Measurements from ENCODE around the gene DPH2. TPM values are rescaled to one million over a fixed set of nuclear protein-coding genes. Genes with fewer than 3 reads are reported as not detected.

DPH2 gene
- polyA plus RNA-seq, 3 donors: 13.0 to 23.6 (median 14.1) TPM

- WGBS (ENCODE audit: insufficient coverage): 86% methylated on average over 4 of the region's 4 CpGs
- DNase-seq: no peak
- intact Hi-C loops (cut with micrococcal nuclease): no loop called here
Measured at GRCh38 chr1:43924516-43924915, 45.3 kb upstream of the DPH2 start.

GRCh38 chr1:43925846-43926245 is 44.0 kb upstream of the DPH2 start:
- 97% methylated on average over 8 of the region's 9 CpGs for WGBS (ENCODE audit: insufficient coverage)
- Mint-ChIP-seq H3K27ac (peak overlapping the region in 2 of 7 donors; percentile 2 to 26), H3K4me3 (no peak overlapping the region), H3K27me3 (ENCODE audit: low read depth in 3 of 3) (peaks cover 0 to 5% (median 1%) of the 10 kb centered on the region in 3 donors), H3K36me3 (peaks cover 30 to 43% of the 10 kb centered on the region in 2 donors), H3K9me3 (peaks cover 0 to 6% (median 3%) of the 10 kb centered on the region in 7 donors), H3K4me1 (peaks cover 5% of the 10 kb centered on the region)
- H4K20me1 ChIP-seq (ENCODE audit: insufficient read depth, low read length): no peaks in the 10 kb centered on the region
- H3K9me3 ChIP-seq (replicated peaks in 1 of 2; ENCODE audit: control insufficient read depth in 1 of 2, insufficient read depth in 1 of 2, low read length in 2 of 2): peaks cover 0 to 3% of the 10 kb centered on the region in 2 donors
- no peak for DNase-seq
- H3K4me1 ChIP-seq (ENCODE audit: control insufficient read depth in 1 of 2, insufficient read depth in 2 of 2, low read length in 2 of 2): no peaks in the 10 kb centered on the region
- no peaks in the 10 kb centered on the region for H3K79me2 ChIP-seq (ENCODE audit: insufficient read depth, low read length)
- H3K36me3 ChIP-seq (replicated peaks in 1 of 2; ENCODE audit: control insufficient read depth in 1 of 2, insufficient read depth in 2 of 2, low read length in 2 of 2): peaks cover 6 to 9% of the 10 kb centered on the region in 2 donors
- no peak overlapping the region for H3K9ac ChIP-seq (ENCODE audit: insufficient read depth, low read length, poor library complexity, severe bottlenecking)
- intact Hi-C loops (cut with micrococcal nuclease): no loop called here
- no peak overlapping the region for H3K27ac ChIP-seq (ENCODE audit: low read depth in 1 of 2, low read length in 2 of 2)
- no peaks in the 10 kb centered on the region for H3K27me3 ChIP-seq (ENCODE audit: control insufficient read depth in 2 of 2, insufficient read depth in 2 of 2, low read length in 2 of 2)
- H3K4me2 ChIP-seq (replicated peaks; ENCODE audit: extremely low read depth, low read length, poor library complexity, severe bottlenecking): no peak overlapping the region
- H2AFZ ChIP-seq (ENCODE audit: insufficient read depth, low read depth, low read length, poor library complexity, severe bottlenecking): no peak overlapping the region
- no peak overlapping the region for H3K4me3 ChIP-seq (replicated peaks in 1 of 3; ENCODE audit: low read depth in 2 of 3, low read length in 3 of 3)
- no peak for TF ChIP-seq CTCF (IDR thresholded peaks at IDR 0.05)

More at GRCh38 chr1:43924516-43924915, 45.3 kb upstream of the DPH2 start:
- Histone ChIP-seq H3K4me1 (ENCODE audit: control insufficient read depth in 1 of 2, insufficient read depth in 2 of 2, low read length in 2 of 2) (no peaks in the 10 kb centered on the region), H4K20me1 (ENCODE audit: insufficient read depth, low read length) (no peaks in the 10 kb centered on the region), H3K9ac (ENCODE audit: insufficient read depth, low read length, poor library complexity, severe bottlenecking) (no peak overlapping the region), H3K4me2 (replicated peaks; ENCODE audit: extremely low read depth, low read length, poor library complexity, severe bottlenecking) (no peak overlapping the region), H3K36me3 (replicated peaks in 1 of 2; ENCODE audit: control insufficient read depth in 1 of 2, insufficient read depth in 2 of 2, low read length in 2 of 2) (peaks cover 6 to 9% of the 10 kb centered on the region in 2 donors), H3K27me3 (ENCODE audit: control insufficient read depth in 2 of 2, insufficient read depth in 2 of 2, low read length in 2 of 2) (no peaks in the 10 kb centered on the region), H3K27ac (ENCODE audit: low read depth in 1 of 2, low read length in 2 of 2) (no peak overlapping the region), H3K9me3 (replicated peaks in 1 of 2; ENCODE audit: control insufficient read depth in 1 of 2, insufficient read depth in 1 of 2, low read length in 2 of 2) (peaks cover 0 to under 1% of the 10 kb centered on the region in 2 donors), H3K79me2 (ENCODE audit: insufficient read depth, low read length) (no peaks in the 10 kb centered on the region), H2AFZ (ENCODE audit: insufficient read depth, low read depth, low read length, poor library complexity, severe bottlenecking) (no peak overlapping the region), H3K4me3 (replicated peaks in 1 of 3; ENCODE audit: low read depth in 2 of 3, low read length in 3 of 3) (no peak overlapping the region)
- no peak overlapping the region for H3K27ac Mint-ChIP-seq
- peaks cover 28 to 42% of the 10 kb centered on the region in 2 donors for H3K36me3 Mint-ChIP-seq
- no peak overlapping the region for H3K4me3 Mint-ChIP-seq
- H3K4me1 Mint-ChIP-seq: peaks cover under 1% of the 10 kb centered on the region
- no peak for TF ChIP-seq CTCF (IDR thresholded peaks at IDR 0.05)
- peaks cover 0 to 4% (median under 1%) of the 10 kb centered on the region in 7 donors for H3K9me3 Mint-ChIP-seq
- H3K27me3 Mint-ChIP-seq (ENCODE audit: low read depth in 3 of 3): peaks cover 0 to 5% (median 1%) of the 10 kb centered on the region in 3 donors
